Activated CD8-positive, alpha-beta memory T cell treated with anti-CD3 and anti-CD28 coated beads, Interleukin-2, amount 50 U/mL, for 24 hours (primary cell): Measurements from ENCODE around the gene HIVEP3.

Experiments
- DNase-seq: peaks from one replicate; pipeline ENCODE4 v3.0.0-alpha.2; 2020; ENCODE audit errors: extremely low read depth

Gene HIVEP3

GRCh38 chr1:41784531-41785274 lies 134.0 kb downstream of the HIVEP3 start:
- DNase-seq: no peak

DNA sequence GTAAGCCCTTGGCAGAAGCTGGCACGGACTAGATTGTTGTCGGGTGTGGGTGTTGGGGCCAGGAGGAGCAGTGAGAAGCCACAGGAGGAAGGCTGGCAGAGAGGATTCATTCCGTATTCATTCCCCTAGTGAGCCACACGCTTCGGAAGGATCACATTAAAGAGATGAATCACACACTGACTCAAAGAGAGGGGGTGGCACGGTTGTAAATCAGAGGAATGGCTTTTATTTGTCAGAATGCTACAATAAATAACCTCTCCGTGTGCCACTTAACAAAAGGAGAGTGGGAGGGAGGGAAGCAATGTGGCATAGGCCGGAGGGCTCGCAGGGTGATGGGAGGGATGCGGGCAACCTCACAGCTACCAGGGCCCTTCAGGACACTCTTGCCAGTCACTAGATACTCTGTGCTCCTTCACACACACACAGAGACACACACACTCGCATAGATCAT lies 135.5 kb downstream of the HIVEP3 start:
- DNase-seq: no peak

- no peak for DNase-seq
Observed at GRCh38 chr1:41780916-41781315, 137.8 kb downstream of the HIVEP3 start.

DNA sequence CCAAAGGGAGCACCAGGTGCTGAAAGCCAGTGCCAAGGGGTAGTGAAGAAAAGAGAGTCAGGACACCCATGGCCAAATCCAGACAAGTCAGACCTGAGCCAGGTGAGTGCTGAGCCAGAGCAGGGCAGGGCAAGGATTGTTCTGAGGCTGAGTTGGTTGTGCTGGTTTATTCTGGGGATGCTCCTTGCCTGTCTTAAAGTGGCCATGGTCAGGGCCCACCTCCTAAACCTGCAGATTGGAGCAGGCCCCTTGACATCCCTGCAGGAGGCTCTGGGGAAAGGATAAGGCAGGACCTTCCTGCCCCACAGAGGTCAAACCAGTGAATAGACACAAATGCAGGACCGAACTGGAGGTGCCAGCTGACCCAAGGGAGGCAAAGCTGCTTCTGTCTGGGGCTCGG lies 138.4 kb downstream of the HIVEP3 start:
- no peak for DNase-seq

GRCh38 chr1:41779360-41779759 lies 139.4 kb downstream of the HIVEP3 start:
- DNase-seq: no peak

- DNase-seq: no peak
Observed at GRCh38 chr1:41777695-41778094, 141.0 kb downstream of the HIVEP3 start.

GRCh38 chr1:41776891-41777441 lies 141.8 kb downstream of the HIVEP3 start:
- DNase-seq: no peak

DNA sequence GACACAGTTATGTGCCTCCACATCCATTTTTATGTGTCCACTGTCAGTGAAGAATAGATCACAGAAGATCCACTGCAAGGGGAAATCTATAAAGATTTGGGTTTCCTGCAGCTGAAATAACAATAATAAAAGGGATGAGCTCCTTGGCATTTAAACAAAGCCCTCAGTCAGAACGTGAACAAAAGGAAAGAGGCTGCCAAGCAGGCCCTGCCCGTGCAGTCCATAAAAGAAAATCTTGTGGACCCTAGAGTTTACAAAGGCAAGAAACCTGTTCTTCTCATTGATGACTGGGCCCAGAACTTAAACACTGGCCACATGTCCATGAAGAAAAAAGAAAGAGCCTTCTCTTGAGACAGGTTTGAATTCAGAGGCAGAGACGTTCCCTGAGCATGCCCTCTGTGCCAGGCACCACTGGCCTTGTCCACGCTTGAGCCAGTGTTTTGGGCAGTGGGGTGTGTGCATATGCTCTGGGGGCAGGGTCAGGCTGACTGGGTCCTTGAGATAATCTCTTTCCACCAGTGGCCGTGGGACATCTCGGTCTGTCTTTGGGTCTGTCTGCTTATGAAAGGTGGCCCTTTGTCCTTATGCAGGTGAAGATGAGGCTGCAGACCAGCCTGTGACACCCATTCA lies 142.7 kb downstream of the HIVEP3 start:
- no peak for DNase-seq

- no peak for DNase-seq
Observed at GRCh38 chr1:41774471-41774990, 144.2 kb downstream of the HIVEP3 start.

- DNase-seq: no peak
Observed at GRCh38 chr1:41773842-41774241, 144.9 kb downstream of the HIVEP3 start.

DNA sequence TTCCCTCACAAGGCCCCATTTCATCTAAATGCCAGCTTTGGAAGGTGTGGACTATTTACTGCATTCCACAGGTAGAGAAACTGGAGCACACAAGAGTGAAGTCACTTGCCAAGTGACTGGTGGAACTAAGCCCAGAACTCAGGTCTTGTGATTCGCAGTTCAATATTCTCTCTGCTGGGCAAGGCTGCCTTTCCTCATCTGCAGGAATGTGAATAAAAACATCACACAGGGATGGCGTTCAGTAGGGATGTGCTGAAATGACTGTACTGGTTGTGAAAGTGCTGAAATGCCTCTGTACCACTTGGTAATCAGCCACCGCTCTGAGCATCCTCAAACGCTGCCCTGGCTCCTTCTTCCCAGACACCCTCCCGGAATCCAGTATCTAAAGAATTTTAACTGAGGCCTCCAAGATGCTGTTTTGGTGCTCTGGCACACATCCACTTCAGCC lies 145.6 kb downstream of the HIVEP3 start:
- DNase-seq: no peak

GRCh38 chr1:41769068-41769467 lies 149.7 kb downstream of the HIVEP3 start:
- no peak for DNase-seq

DNA sequence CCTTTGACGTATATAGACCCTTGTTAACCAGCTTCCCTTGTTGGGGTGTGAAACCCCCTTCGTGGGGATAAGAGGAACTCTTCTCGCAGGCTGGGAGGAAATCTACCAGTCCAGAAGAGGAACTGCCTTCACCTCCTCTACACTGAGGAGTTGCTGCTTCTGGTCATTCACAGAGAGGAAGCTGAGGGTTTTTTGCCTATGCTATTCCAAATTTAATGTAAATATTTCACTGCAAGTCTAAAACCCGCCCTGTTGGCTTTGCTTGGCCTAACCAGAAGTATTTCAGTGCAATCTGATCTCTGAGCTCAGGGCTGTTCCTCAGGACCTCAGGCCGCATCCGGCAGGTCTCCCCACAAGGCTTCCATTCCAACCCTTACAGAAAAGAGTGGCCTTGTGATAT lies 150.1 kb downstream of the HIVEP3 start:
- no peak for DNase-seq

DNA sequence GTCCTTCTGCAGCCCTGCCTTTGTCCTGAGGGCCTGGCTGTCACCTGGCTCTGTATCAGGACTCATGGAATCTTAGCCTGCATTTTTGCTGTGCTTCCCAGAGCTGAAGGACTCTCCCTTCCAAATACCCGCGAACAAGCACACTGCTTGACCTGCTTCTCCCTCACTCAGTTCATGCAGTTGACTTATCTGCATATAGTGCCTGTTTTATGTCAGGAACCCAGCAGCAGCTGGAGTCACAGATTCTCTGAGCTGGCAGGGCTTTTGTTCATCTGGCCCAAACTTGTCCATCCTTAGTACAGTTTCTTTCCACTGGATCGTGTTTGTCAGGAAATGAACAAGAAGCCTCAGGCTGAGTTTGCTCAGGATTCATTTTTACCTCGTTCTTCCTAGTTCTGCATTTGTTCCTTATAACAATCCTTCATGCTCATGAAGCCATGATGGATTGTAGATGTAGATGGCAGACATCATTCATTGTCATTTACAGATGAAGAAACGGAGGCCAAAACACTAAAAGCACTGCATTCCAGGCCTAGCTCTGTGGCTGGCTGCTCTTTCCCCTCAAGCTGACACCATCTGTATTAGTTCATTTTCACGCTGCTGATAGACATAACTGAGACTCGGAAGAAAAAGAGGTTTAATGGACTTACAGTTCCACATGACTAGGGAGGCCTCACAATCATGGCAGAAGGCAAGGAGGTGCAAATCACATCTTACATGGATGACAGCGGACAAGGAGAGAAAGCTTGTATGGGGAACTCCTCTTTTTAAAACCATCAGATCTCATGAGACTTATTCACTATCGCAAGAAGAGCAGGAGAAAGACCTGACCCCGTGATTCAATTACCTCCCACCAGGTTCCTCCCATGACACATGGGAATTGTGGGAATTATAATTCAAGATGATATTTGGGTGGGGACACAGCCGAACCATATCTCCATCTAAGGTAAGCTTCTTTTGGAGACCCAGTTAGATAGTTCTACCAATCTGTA lies 150.9 kb downstream of the HIVEP3 start:
- no peak for DNase-seq

DNA sequence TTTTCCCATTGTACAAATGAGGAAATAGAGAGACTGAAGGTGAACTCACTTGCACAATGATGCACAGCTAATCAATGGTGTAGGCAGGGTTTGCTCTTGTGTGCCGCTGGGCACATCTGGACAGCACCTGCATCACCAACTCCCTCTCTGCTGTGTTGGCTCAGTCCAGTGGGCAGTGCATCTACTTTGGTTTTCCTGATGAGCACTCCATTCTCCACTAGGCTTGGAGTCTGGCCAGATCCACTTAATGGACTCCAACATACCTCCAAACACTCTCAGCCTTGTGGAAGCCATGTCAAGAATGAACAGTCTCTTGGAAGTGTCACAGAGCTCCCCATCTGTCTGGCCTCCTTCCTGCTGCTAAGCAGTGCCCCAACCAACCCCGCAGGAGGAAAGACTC lies 152.2 kb downstream of the HIVEP3 start:
- DNase-seq: no peak

- no peak for DNase-seq
Observed at GRCh38 chr1:41766041-41766440, 152.7 kb downstream of the HIVEP3 start.

GRCh38 chr1:41765152-41765551 lies 153.6 kb downstream of the HIVEP3 start:
- no peak for DNase-seq

- no peak for DNase-seq
Observed at GRCh38 chr1:41764656-41765055, 154.1 kb downstream of the HIVEP3 start.

DNA sequence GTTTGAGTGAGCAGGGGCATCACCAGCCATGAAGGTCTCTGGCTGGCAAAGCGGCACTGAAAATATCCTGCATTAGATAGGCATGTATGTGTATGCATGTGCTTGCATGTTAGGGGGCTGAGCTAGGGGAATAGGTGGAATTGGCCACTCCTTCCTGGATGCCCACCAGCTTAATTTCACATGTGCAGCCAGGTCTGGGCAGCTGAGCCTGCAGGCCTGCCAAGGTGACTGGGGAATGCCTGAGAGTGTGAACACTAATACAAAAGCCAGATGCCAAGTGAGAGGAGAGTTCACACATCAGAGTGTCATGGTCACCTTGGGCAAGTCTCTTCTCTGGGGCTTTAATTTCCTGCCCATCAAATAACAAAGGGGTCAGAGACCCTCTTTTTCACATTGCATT lies 155.9 kb downstream of the HIVEP3 start:
- DNase-seq: no peak

GRCh38 chr1:41762251-41762650 lies 156.5 kb downstream of the HIVEP3 start:
- no peak for DNase-seq

GRCh38 chr1:41758904-41759548 lies 159.7 kb downstream of the HIVEP3 start:
- DNase-seq: no peak
